HG03196 (cell line): ENCODE measurements around the gene ABCF2.

Experiments
- ATAC-seq: cut with Tn5 transposase; IDR thresholded peaks from one replicate; pipeline ENCODE4 v1.9.1; 2021; ENCODE audit not compliant: unreplicated experiment

ABCF2 gene

GRCh38 chr7:151252961-151253711 is 26.1 kb upstream of the ABCF2 start:
- ATAC-seq = no peak

GRCh38 chr7:151252561-151252835 is 25.5 kb upstream of the ABCF2 start:
- ATAC-seq = no peak

- ATAC-seq = no peak
Observed at GRCh38 chr7:151251689-151252560, 24.9 kb upstream of the ABCF2 start.

GRCh38 chr7:151251328-151251688 is 24.3 kb upstream of the ABCF2 start:
- no peak for ATAC-seq

- no peak for ATAC-seq
Observed at GRCh38 chr7:151250181-151251132, 23.5 kb upstream of the ABCF2 start.

GRCh38 chr7:151249732-151250072 is 22.7 kb upstream of the ABCF2 start:
- ATAC-seq = no peak

GRCh38 chr7:151249034-151249731 is 22.2 kb upstream of the ABCF2 start:
- no peak for ATAC-seq

- ATAC-seq = no peak
Observed at GRCh38 chr7:151248346-151249033, 21.5 kb upstream of the ABCF2 start, which contains the start of gene SMARCD3. SMARCD3 (minus strand) TSS chr7:151248694; CDS start chr7:151248562, 132 bp downstream.

- ATAC-seq = no peak
Observed at GRCh38 chr7:151247611-151248345, 20.8 kb upstream of the ABCF2 start.

GRCh38 chr7:151246851-151247580 is 20.0 kb upstream of the ABCF2 start:
- no peak for ATAC-seq

- ATAC-seq = no peak
Observed at GRCh38 chr7:151246102-151246850, 19.3 kb upstream of the ABCF2 start.

GRCh38 chr7:151245360-151246101 is 18.5 kb upstream of the ABCF2 start:
- no peak for ATAC-seq

GRCh38 chr7:151244841-151245346 is 17.9 kb upstream of the ABCF2 start:
- ATAC-seq = no peak

GRCh38 chr7:151244196-151244840 is 17.3 kb upstream of the ABCF2 start:
- ATAC-seq = no peak

- no peak for ATAC-seq
Observed at GRCh38 chr7:151243408-151244195, 16.6 kb upstream of the ABCF2 start.

GRCh38 chr7:151243045-151243349 is 16.0 kb upstream of the ABCF2 start:
- no peak for ATAC-seq
